Neural cell (in vitro differentiated cells): ENCODE measurements around the gene DGKI. TPM values are rescaled to one million over a fixed set of nuclear protein-coding genes. Genes with fewer than 3 reads are reported as not detected.

ENCODE experiments used
- H2AFZ ChIP-seq: fragments of 200-600, 300-800 bp; sonication (generic), shearing (Covaris generic); 2 replicates; pipeline ENCODE4 v1.6.0; 2014; ENCODE audit warnings: low read depth, mild to moderate bottlenecking, antibody characterized with exemption, low read length, moderate library complexity
- H3F3A ChIP-seq: fragments of 200-600 bp; shearing (Covaris generic); 2 replicates; pipeline ENCODE4 v1.6.1; 2016; ENCODE audit warnings: mild to moderate bottlenecking, moderate library complexity, mixed read lengths, antibody characterized with exemption, low read length; ENCODE audit not compliant: insufficient read depth, poor library complexity, severe bottlenecking
- H3K27ac ChIP-seq: fragments of 200-600, 300-800 bp; sonication (generic), shearing (Covaris generic); 2 replicates; pipeline ENCODE4 v1.5.1; 2014; ENCODE audit warnings: mild to moderate bottlenecking, low read length, moderate library complexity
- H3K27me3 ChIP-seq: fragments of 300-800, 200-600 bp; sonication (generic), shearing (Covaris generic); 2 replicates; pipeline ENCODE4 v1.6.0; 2014; ENCODE audit warnings: mild to moderate bottlenecking, low read depth, low read length, moderate library complexity; ENCODE audit not compliant: insufficient read depth
- H3K36me3 ChIP-seq: fragments of 300-800, 200-600 bp; sonication (generic), shearing (Covaris generic); 2 replicates; pipeline ENCODE4 v1.5.1; 2014; ENCODE audit warnings: mild to moderate bottlenecking, antibody characterized with exemption, low read length, moderate library complexity; ENCODE audit not compliant: insufficient read depth
- H3K4me2 ChIP-seq: fragments of 300-800, 200-600 bp; sonication (generic), shearing (Covaris generic); 2 replicates; pipeline ENCODE4 v1.6.0; 2014; ENCODE audit warnings: mild to moderate bottlenecking, low read length
- H3K4me3 ChIP-seq: fragments of 300-800, 200-600 bp; sonication (generic), shearing (Covaris generic); 2 replicates; pipeline ENCODE4 v1.5.1; 2014; ENCODE audit warnings: mild to moderate bottlenecking, low read length, moderate library complexity
- H3K79me2 ChIP-seq: fragments of 200-600 bp; shearing (Covaris generic); replicated peaks from 2 replicates; pipeline ENCODE4 v1.6.0; 2014; ENCODE audit warnings: mild to moderate bottlenecking, low read length, moderate library complexity; ENCODE audit not compliant: insufficient read depth
- H3K9ac ChIP-seq: fragments of 300-800, 200-600 bp; sonication (generic), shearing (Covaris generic); 2 replicates; pipeline ENCODE4 v1.6.1; 2016; ENCODE audit warnings: mild to moderate bottlenecking, low read length, mixed read lengths
- H3K9me2 ChIP-seq: fragments of 200-600 bp; shearing (Covaris generic); 2 replicates; pipeline ENCODE4 v1.6.1; 2016; ENCODE audit warnings: mild to moderate bottlenecking, low read length, mixed read lengths; ENCODE audit not compliant: insufficient read depth
- H3K9me3 ChIP-seq: fragments of 200-600, 300-800 bp; sonication (generic), shearing (Covaris generic); 2 replicates; pipeline ENCODE4 v1.6.1; 2016; ENCODE audit warnings: mild to moderate bottlenecking, mixed run types, low read length, moderate library complexity, mixed read lengths
- H4K20me1 ChIP-seq: fragments of 200-600 bp; shearing (Covaris generic); 2 replicates; pipeline ENCODE4 v1.6.1; 2016; ENCODE audit warnings: mild to moderate bottlenecking, mixed run types; ENCODE audit not compliant: insufficient read depth
- RAD21 ChIP-seq: fragments of 450-650 bp; conservative IDR thresholded peaks from 2 replicates; pipeline ENCODE4 v1.6.1; 2014; ENCODE audit warnings: antibody characterized with exemption, mild to moderate bottlenecking, moderate library complexity
- REST ChIP-seq: IDR thresholded peaks from 2 replicates; pipeline ENCODE4 v1.6.1; 2012; ENCODE audit warnings: borderline replicate concordance
- SMC3 ChIP-seq: fragments of 450-650 bp; conservative IDR thresholded peaks from 2 replicates; pipeline ENCODE4 v1.6.1; 2014; ENCODE audit warnings: antibody characterized with exemption, mild to moderate bottlenecking, moderate library complexity; ENCODE audit not compliant: poor library complexity
- TAF1 ChIP-seq: IDR thresholded peaks from 2 replicates; pipeline ENCODE4 v1.6.1; 2012; ENCODE audit warnings: low read depth
- polyA plus RNA-seq: library from polyadenylated mRNA; depleted of rRNA; stranded (reverse); fragments of >200 nt; gene quantifications from 2 replicates; pipeline ENCODE4 v1.2.3, GENCODE V29; 2014
- small RNA-seq, 3 experiments: library from RNA; depleted of rRNA; stranded (forward); fragments of <200 nt; gene quantifications; one replicate each; pipeline ENCODE3, GENCODE V24; 2012

The DGKI gene
- polyA plus RNA-seq, 1 donor from 2014 or later = 15.8 TPM

GRCh38 chr7:137331378-137331777 is 515.4 kb downstream of the DGKI start:
- Histone ChIP-seq H3K4me3 (no peak overlapping the region), H4K20me1 (no peaks in the 10 kb centered on the region), H3K27ac (no peak overlapping the region), H3K9ac (no peak overlapping the region), H3K27me3 (no peaks in the 10 kb centered on the region), H3F3A (no peaks in the 10 kb centered on the region), H3K4me2 (no peak overlapping the region), H3K9me3 (no peaks in the 10 kb centered on the region), H2AFZ (no peak overlapping the region), H3K79me2 (no peaks in the 10 kb centered on the region), H3K36me3 (no peaks in the 10 kb centered on the region), H3K9me2 (no peaks in the 10 kb centered on the region)
- TF ChIP-seq RAD21 (no peak), TAF1 (no peak), REST (no peak), SMC3 (no peak)

Small RNA genes within 50 kb of the gene (small RNA-seq; reads per million reads assigned to genes)
- gene AC090498.1 = 0.10 to 53.7 (median 17.5) reads per million in 3 experiments

Other genes starting within 250 kb of the DGKI start
- 1.5 and 1.9 TPM in 2 replicates for gene CREB3L2, start 155.1 kb upstream of the DGKI start, polyA plus RNA-seq
- gene AKR1D1, start 229.5 kb upstream of the DGKI start, polyA plus RNA-seq = not detected in 2 replicates